ENCODE measurements around the gene FAM8A1. TPM values are rescaled to one million over a fixed set of nuclear protein-coding genes. Genes with fewer than 3 reads are reported as not detected.
"Not testable (repeated sequence)": the region's sequence is repeated elsewhere in the genome, so short reads cannot be mapped to it uniquely, and the experiment has no call there.

Gene FAM8A1
- total RNA-seq, 1 donor, result 29.7 TPM

- no peak for DNase-seq (ENCODE audit: insufficient read length, low spot score, missing footprints)
- Histone ChIP-seq H3K27ac (ENCODE audit: low read depth, low read length) (no peak overlapping the region), H3K4me1 (ENCODE audit: insufficient read depth, low read length) (peaks cover 15% of the 10 kb centered on the region), H3K36me3 (ENCODE audit: insufficient read depth, low read length) (no peaks in the 10 kb centered on the region), H2AFZ (ENCODE audit: low read length) (no peak overlapping the region), H3K9me3 (ENCODE audit: low read depth, low read length) (no peaks in the 10 kb centered on the region), H3K4me3 (ENCODE audit: insufficient read depth, low read length) (no peak overlapping the region), H3K4me2 (ENCODE audit: insufficient read depth, low read length) (no peak overlapping the region), H3K27me3 (ENCODE audit: insufficient read depth, low read length) (no peaks in the 10 kb centered on the region), H4K20me1 (ENCODE audit: insufficient read depth, low read length) (no peaks in the 10 kb centered on the region), H3K79me2 (ENCODE audit: insufficient read depth, low read length) (no peaks in the 10 kb centered on the region)
- peak; percentile 10 for TF ChIP-seq CTCF (IDR thresholded peaks at IDR 0.05; ENCODE audit: extremely low read depth, low read depth, low read length)
Observed at GRCh38 chr6:17585766-17586490, 14.2 kb upstream of the FAM8A1 start.

- H3K4me3 ChIP-seq (ENCODE audit: insufficient read depth, low read length); H3K27ac ChIP-seq (ENCODE audit: low read depth, low read length); H3K79me2 ChIP-seq (ENCODE audit: insufficient read depth, low read length); H3K9me3 ChIP-seq (ENCODE audit: low read depth, low read length); H3K4me2 ChIP-seq (ENCODE audit: insufficient read depth, low read length); DNase-seq (ENCODE audit: insufficient read length, low spot score, missing footprints); H2AFZ ChIP-seq (ENCODE audit: low read length); H4K20me1 ChIP-seq (ENCODE audit: insufficient read depth, low read length); H3K36me3 ChIP-seq (ENCODE audit: insufficient read depth, low read length); H3K27me3 ChIP-seq (ENCODE audit: insufficient read depth, low read length): not testable (repeated sequence)
- peaks cover 15% of the 10 kb centered on the region for H3K4me1 ChIP-seq (ENCODE audit: insufficient read depth, low read length)
Observed at GRCh38 chr6:17586623-17587022, 13.5 kb upstream of the FAM8A1 start.

GRCh38 chr6:17588011-17588410 lies 12.1 kb upstream of the FAM8A1 start:
- no peak for TF ChIP-seq CTCF (IDR thresholded peaks at IDR 0.05; ENCODE audit: extremely low read depth, low read depth, low read length)
- H4K20me1 ChIP-seq (ENCODE audit: insufficient read depth, low read length), result no peaks in the 10 kb centered on the region
- no peaks in the 10 kb centered on the region for H3K36me3 ChIP-seq (ENCODE audit: insufficient read depth, low read length)
- H3K4me3 ChIP-seq (ENCODE audit: insufficient read depth, low read length), result no peak overlapping the region
- DNase-seq (ENCODE audit: insufficient read length, low spot score, missing footprints), result no peak
- peaks cover 15% of the 10 kb centered on the region for H3K4me1 ChIP-seq (ENCODE audit: insufficient read depth, low read length)
- no peaks in the 10 kb centered on the region for H3K27me3 ChIP-seq (ENCODE audit: insufficient read depth, low read length)
- no peaks in the 10 kb centered on the region for H3K9me3 ChIP-seq (ENCODE audit: low read depth, low read length)
- no peak overlapping the region for H3K4me2 ChIP-seq (ENCODE audit: insufficient read depth, low read length)
- no peak overlapping the region for H3K27ac ChIP-seq (ENCODE audit: low read depth, low read length)
- H3K79me2 ChIP-seq (ENCODE audit: insufficient read depth, low read length), result no peaks in the 10 kb centered on the region
- no peak overlapping the region for H2AFZ ChIP-seq (ENCODE audit: low read length)

- Histone ChIP-seq H3K27ac (ENCODE audit: low read depth, low read length) (no peak overlapping the region), H3K27me3 (ENCODE audit: insufficient read depth, low read length) (no peaks in the 10 kb centered on the region), H2AFZ (ENCODE audit: low read length) (no peak overlapping the region), H3K4me3 (ENCODE audit: insufficient read depth, low read length) (no peak overlapping the region), H3K36me3 (ENCODE audit: insufficient read depth, low read length) (no peaks in the 10 kb centered on the region), H4K20me1 (ENCODE audit: insufficient read depth, low read length) (no peaks in the 10 kb centered on the region), H3K4me1 (ENCODE audit: insufficient read depth, low read length) (peaks cover 8% of the 10 kb centered on the region), H3K9me3 (ENCODE audit: low read depth, low read length) (no peaks in the 10 kb centered on the region), H3K4me2 (ENCODE audit: insufficient read depth, low read length) (no peak overlapping the region), H3K79me2 (ENCODE audit: insufficient read depth, low read length) (no peaks in the 10 kb centered on the region)
- TF ChIP-seq CTCF (IDR thresholded peaks at IDR 0.05; ENCODE audit: extremely low read depth, low read depth, low read length), result peak; percentile 17
- DNase-seq (ENCODE audit: insufficient read length, low spot score, missing footprints), result peak; percentile 92
Observed at GRCh38 chr6:17589406-17590096, 10.6 kb upstream of the FAM8A1 start.

Data from osteoblast (primary cell).